ENCODE results near the gene ASXL2.
"Not testable (repeated sequence)": the region's sequence is repeated elsewhere in the genome, so short reads cannot be mapped to it uniquely, and the experiment has no call there.

The ASXL2 gene

DNA sequence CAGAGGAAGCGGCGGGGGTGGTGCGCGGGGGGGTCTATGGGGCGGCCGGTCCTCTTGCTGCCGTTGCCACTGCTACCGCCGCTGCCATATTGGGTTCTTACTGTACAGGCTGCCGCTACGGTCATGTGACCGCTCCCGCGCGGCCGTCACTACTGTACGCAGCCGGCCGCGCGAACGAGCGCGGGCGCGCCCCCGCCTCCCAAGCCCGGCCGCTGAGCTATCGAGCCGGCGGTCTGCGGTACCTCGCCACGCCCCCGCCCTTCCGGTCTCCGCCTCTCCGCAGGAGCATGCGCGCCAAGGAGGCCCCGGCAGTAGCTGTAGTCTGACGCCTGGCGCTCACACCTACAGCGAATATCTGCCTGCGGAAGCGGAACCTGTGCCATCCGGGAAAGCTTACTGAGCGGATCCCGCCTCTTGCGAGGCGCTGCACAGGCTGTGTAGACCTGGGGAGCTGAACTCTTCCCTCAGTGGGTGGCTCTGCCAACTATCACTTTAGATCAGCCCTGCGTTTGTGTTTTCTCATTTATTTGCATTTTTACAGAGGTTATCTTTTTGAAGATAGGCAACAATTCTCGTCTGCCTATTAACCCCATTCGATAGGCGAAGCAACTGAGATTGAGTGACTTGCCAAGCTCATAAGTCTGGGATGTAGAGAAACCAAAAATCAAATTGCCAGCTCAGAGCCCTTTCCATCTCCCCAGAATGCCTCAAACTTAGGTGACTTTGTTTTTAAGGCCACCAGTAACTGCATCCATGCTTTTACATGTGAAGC lies at the start of gene ASXL2:
Gene ASXL2 (minus strand): TSS at position 127 of the 772 bp plus-strand sequence. CDS start 265 bp downstream, outside the sequence.
- peak; percentile 97 for DNase-seq (ENCODE audit: low spot score)

- no peak for DNase-seq (ENCODE audit: low spot score)
Measured at GRCh38 chr2:25926984-25927756, 48.9 kb upstream of the ASXL2 start.

DNA sequence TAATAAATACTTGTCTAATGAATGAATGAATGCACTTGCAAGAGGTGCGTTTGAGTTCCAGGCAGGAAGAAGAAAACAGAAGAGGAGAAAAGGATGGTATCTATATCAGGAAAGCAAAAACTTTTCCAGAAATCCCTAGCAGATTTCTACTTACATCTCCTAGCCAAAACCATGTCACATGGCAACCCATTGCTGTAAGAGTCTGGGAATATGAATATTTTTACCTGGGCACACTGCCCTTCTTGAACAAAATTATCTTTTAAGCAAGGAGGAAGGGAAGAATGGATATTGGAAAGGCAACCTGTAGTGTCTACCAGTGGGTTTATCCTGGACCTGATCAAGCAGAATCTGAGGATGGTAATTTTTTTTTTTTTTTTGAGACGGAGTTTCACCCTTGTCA lies 44.2 kb upstream of the ASXL2 start:
- DNase-seq (ENCODE audit: low spot score): no peak

- DNase-seq (ENCODE audit: low spot score): no peak
Measured at GRCh38 chr2:25920786-25921415, 42.6 kb upstream of the ASXL2 start.

DNA sequence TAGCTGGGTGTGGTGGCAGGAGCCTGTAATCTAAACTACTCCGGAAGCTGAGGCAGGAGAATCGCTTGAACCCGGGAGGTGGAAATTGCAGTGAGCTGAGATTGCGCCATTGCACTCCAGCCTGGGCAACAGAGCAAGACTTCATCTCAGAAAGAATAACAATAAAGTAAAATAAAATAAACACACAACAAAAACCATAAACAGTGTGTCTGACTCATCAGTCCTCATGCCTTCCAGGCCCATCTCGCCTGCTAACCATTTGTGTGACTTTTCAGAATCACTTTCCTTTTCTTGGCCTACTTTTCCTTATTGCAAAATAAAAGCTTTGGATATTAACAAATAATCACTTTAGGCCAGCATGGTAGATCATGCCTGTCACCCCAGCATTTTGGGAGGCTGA lies 42.0 kb upstream of the ASXL2 start:
- no peak for DNase-seq (ENCODE audit: low spot score)

DNA sequence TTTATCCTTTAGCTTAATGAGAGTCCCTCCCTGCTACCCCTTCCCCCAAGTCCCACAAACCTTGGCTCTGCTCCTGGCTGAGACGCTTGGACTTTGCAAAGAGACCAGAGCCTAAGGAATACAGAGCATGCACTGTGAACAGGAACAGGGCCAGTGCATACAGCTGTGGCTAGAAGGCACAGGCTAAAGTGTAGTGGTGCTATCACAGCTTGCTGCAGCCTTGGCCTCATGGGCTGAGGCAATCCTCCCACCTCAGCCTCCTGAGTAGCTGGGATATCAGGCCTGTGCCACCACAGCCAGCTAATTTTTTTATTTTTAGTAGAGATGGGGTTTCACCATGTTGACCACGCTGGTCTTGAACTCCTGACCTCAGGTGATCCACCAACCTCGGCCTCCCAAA lies 39.5 kb upstream of the ASXL2 start:
- DNase-seq (ENCODE audit: low spot score): no peak

- not testable (repeated sequence) for DNase-seq (ENCODE audit: low spot score)
Measured at GRCh38 chr2:25917411-25917810, 39.1 kb upstream of the ASXL2 start.

GRCh38 chr2:25915944-25916772 lies 37.9 kb upstream of the ASXL2 start:
- not testable (repeated sequence) for DNase-seq (ENCODE audit: low spot score)

DNA sequence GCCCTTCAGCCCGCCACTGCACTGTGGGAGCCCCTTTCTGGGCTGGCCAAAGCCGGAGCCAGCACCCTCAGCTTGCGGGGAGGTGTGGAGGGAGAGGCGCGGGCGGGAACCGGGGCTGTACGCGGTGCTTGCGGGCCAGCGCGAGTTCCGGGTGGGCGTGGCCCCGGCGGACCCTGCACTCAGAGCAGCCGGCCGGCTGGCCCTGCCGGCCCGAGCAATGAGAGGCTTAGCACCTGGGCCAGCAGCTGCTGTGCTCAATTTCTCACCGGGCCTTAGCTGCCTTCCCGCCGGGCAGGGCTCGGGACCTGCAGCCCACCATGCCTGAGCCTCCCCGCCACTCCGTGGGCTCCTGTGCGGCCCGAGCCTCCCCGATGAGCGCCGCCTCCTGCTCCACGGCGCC lies 37.1 kb upstream of the ASXL2 start:
- not testable (repeated sequence) for DNase-seq (ENCODE audit: low spot score)

- not testable (repeated sequence) for DNase-seq (ENCODE audit: low spot score)
Measured at GRCh38 chr2:25913696-25913973, 35.3 kb upstream of the ASXL2 start.

DNA sequence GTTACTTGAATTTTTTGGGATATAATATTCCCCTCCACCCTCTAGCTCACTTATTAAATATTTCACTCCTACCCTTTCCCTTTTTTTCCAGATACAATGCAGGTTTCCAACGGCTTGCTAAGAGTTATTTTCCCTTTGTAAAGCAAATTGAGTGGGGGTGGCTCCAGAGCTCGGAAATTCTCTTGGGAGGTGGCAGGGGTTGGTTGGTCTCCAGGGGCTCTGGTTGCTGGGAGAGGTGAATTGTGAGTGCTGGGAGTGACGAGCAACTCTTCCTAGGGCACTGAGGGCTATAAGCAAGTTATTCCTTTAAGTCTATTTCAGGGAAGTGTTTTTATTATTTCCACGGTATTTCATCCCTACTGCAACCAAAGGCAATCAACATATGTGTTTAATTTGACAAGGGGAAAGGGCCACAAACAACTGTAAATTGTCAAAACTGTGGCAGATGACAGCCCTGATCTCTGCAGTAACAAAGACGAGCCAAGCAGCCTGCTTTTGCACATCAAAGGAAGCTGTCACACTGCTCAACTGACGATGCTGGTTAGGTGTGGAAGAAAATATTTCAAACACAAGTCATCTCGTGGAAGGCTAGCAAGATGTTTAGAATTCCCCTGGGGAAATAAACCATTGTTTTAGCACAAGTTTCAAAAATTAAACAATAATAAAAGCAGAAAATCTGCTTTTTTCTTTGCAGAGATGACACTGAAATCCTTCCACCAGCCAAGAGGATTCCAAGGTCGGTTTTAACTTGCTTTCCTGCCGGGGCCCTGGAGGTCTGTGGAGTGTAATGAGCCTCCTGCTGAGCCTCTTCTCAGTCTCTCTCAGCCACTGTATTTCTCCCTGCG lies 34.8 kb upstream of the ASXL2 start:
- no peak for DNase-seq (ENCODE audit: low spot score)

- not testable (repeated sequence) for DNase-seq (ENCODE audit: low spot score)
Measured at GRCh38 chr2:25909574-25909973, 31.3 kb upstream of the ASXL2 start.

DNA sequence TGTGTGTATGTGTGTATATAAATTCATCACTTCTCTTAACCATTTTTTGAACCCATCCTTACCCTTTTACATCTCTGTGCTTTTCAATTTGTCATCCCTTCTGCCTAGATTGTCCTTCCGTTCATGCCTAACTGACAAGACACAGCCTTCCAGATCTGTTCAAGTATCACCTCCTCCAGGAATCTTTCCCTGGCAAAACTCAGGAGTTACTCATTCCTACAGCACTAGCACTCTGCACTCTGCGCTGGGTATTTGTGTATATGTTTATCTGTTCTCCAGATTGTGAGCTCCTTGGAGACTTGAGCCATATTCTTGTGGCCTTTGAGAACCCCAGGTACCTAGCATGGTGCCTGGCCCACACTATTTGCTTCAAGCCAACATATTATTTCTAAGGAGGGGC lies 26.8 kb upstream of the ASXL2 start:
- DNase-seq (ENCODE audit: low spot score): no peak

- no peak for DNase-seq (ENCODE audit: low spot score)
Measured at GRCh38 chr2:25903216-25903776, 25.0 kb upstream of the ASXL2 start.

DNA sequence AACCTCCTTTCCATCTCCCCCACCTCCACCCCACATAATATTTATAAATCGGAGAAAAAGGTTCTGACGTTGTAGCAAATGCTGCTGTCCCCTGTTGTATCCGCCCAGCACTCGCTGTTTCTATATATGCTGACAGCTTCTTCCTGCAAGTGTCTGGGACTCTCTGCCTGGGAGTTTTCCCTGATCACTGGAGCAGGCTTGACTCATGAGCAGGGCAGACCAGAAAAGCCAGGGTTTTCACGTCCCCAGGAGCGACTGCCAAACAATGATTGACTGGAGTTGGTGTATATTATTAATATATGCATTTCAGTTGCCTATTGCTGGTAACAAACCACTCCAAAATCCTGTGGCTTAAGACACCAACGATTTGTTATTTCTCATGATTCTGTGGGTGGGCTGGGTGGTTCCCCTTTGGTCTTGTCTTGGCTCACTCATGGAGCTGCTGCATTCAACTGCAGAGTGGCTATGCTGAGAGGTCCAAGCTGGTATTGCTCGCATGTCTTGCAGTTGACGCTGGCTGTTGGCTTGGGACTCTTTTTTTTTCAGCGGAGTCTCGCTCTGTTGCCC lies 21.2 kb upstream of the ASXL2 start:
- DNase-seq (ENCODE audit: low spot score): no peak

DNA sequence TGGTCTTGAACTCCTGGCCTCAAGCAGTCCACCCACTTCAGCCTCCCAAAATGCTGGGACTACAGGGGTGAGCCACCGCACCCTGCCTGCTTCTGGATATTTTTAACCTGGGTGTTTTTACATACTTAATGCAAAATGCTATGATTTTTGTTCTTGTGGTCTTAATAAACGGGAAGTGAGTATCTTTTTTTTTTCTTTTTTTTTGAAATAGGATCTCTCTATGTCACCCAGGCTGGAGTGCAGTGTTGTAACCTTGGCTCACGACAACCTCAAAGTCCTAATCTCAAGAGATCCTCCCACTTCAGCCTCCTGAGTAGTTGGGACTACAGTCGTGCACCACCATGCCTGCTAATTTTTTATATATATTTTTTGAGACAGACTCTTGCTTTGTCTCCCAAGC lies 19.2 kb upstream of the ASXL2 start:
- no peak for DNase-seq (ENCODE audit: low spot score)

- DNase-seq (ENCODE audit: low spot score): not testable (repeated sequence)
Measured at GRCh38 chr2:25896308-25896707, 18.0 kb upstream of the ASXL2 start.

- DNase-seq (ENCODE audit: low spot score): no peak
Measured at GRCh38 chr2:25895610-25896009, 17.3 kb upstream of the ASXL2 start.

DNA sequence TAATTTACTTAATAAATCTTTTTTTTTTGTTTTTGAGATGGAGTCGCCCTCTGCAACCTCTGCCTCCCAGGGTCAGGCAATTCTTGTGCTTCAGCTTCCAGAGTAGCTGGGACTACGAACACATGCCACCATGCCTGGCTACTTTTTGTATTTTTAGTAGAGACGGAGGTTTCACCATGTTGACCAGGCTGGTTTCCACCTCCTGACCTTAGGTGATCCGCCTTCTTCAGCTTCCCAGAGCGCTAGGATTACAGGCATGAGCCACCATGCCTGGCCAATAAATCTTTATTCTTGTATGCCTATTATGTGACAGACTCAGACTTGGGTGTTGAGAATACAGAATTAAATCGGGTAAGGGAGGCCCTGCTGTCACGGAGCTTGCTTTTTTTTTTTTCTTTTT lies 16.7 kb upstream of the ASXL2 start:
- no peak for DNase-seq (ENCODE audit: low spot score)

DNA sequence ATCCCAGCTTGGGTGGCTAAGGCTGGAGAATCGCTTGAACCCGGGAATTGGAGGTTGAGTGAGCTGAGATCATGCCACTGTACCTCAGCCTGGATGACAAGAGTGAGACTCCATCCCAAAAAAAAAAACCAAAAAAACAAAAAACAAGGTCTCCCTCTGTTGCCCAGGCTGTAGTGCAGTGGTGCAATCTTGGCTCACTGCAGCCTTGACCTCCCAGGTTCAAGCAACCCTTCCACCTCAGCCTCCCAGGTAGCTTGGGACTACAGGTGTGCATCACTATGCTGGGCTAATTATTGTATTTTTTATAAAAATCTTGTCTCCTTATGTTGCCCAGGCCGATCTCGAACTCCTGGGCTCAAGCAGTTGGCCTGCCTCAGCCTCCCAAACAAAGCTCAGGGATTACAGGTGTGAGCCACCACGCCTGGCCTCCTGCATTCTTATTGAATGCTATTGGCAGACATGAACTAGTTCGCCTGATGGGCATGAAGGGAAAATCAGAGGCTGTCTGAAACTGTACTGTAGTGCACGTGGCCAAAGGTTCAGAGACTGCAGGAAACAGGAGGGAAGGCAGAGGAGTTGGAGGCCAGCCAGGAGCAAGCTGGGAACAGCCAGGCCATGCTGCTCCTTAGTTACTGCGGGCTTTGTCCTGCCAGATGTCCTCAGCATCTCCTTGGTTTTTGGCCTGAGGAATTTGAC lies 16.0 kb upstream of the ASXL2 start:
- DNase-seq (ENCODE audit: low spot score): no peak

Data from D341Med (cell line).